ENCODE data around the gene SEPHS1.
"Not testable (repeated sequence)": the region's sequence is repeated elsewhere in the genome, so short reads cannot be mapped to it uniquely, and the experiment has no call there.

The SEPHS1 gene

GRCh38 chr10:13348216-13349017 lies at the start of gene SEPHS1:
TSS of gene SEPHS1 (minus strand) at chr10:13348293. CDS start at chr10:13344950, 3,343 bp downstream.
- peak; percentile 86 for DNase-seq

- no peak for DNase-seq
These were observed 49.0 kb upstream of the SEPHS1 start for GRCh38 chr10:13397052-13397451.

- no peak for DNase-seq
These were observed 48.3 kb upstream of the SEPHS1 start for GRCh38 chr10:13396369-13396768.

- DNase-seq, result no peak
These were observed 47.4 kb upstream of the SEPHS1 start for GRCh38 chr10:13395540-13395939.

- DNase-seq, result no peak
These were observed 45.5 kb upstream of the SEPHS1 start for GRCh38 chr10:13393640-13394039.

- no peak for DNase-seq
These were observed 44.6 kb upstream of the SEPHS1 start for GRCh38 chr10:13392701-13393100.

- DNase-seq, result peak; percentile 5
These were observed 42.8 kb upstream of the SEPHS1 start for GRCh38 chr10:13390604-13391522.

- no peak for DNase-seq
These were observed 40.6 kb upstream of the SEPHS1 start for GRCh38 chr10:13388478-13389230.

- DNase-seq, result no peak
These were observed 37.9 kb upstream of the SEPHS1 start for GRCh38 chr10:13386021-13386420.

GRCh38 chr10:13383399-13383761 lies 35.3 kb upstream of the SEPHS1 start:
- DNase-seq, result no peak

GRCh38 chr10:13382703-13383398 lies 34.8 kb upstream of the SEPHS1 start:
- no peak for DNase-seq

- DNase-seq, result not testable (repeated sequence)
These were observed 31.0 kb upstream of the SEPHS1 start for GRCh38 chr10:13379061-13379460.

GRCh38 chr10:13376746-13377145 lies 28.7 kb upstream of the SEPHS1 start:
- no peak for DNase-seq

GRCh38 chr10:13376297-13376696 lies 28.2 kb upstream of the SEPHS1 start:
- DNase-seq, result no peak

- DNase-seq, result no peak
These were observed 27.7 kb upstream of the SEPHS1 start for GRCh38 chr10:13375791-13376190.

GRCh38 chr10:13373644-13374043 lies 25.6 kb upstream of the SEPHS1 start:
- no peak for DNase-seq

GRCh38 chr10:13372524-13372923 lies 24.4 kb upstream of the SEPHS1 start:
- no peak for DNase-seq

GRCh38 chr10:13371897-13372470 lies 23.9 kb upstream of the SEPHS1 start:
- DNase-seq, result peak; percentile 87

GRCh38 chr10:13366891-13367290 lies 18.8 kb upstream of the SEPHS1 start:
- no peak for DNase-seq

- DNase-seq, result no peak
These were observed 17.7 kb upstream of the SEPHS1 start for GRCh38 chr10:13365831-13366230.

GRCh38 chr10:13365243-13365642 lies 17.1 kb upstream of the SEPHS1 start:
- no peak for DNase-seq

GRCh38 chr10:13360587-13360986 lies 12.5 kb upstream of the SEPHS1 start:
- DNase-seq, result no peak

Measured in NCI-H82 (cell line).